Hematopoietic multipotent progenitor cell treated with erythropoietin and hydrocortisone succinate and interleukin-3 and kit ligand, for 4 days (in vitro differentiated cells): Measurements from ENCODE around the gene GPR141.

Experiments used
- DNase-seq: peaks from one replicate; pipeline ENCODE4 v3.0.0-alpha.2; 2015

GPR141 gene, protein sequence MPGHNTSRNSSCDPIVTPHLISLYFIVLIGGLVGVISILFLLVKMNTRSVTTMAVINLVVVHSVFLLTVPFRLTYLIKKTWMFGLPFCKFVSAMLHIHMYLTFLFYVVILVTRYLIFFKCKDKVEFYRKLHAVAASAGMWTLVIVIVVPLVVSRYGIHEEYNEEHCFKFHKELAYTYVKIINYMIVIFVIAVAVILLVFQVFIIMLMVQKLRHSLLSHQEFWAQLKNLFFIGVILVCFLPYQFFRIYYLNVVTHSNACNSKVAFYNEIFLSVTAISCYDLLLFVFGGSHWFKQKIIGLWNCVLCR

GRCh38 chr7:37683246-37684120 is at the start of gene GPR141:
TSS of gene GPR141 (plus strand) at chr7:37683766. CDS start at chr7:37740394, 56,628 bp downstream.
- peak; percentile 82 for DNase-seq

DNA sequence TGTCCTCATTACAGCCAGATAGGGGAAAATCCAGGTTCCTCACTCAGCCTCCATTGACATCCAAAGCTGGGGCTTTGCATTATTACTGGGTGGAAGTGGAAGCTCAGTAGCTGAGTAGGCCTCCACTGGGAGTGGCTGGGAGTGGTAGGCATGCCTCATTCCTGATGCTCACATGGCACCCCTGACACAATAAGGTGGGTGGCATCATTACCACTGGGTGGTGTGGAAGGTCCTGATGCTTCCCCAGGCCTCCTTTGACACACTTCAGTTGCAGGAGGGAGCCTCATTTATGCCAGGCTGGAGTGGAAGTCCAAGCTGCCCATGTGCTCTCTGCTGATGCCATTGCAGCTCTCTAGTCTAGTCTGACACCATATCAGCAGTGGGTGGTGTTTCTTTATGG is 48.2 kb upstream of the GPR141 start:
- DNase-seq, result no peak

DNA sequence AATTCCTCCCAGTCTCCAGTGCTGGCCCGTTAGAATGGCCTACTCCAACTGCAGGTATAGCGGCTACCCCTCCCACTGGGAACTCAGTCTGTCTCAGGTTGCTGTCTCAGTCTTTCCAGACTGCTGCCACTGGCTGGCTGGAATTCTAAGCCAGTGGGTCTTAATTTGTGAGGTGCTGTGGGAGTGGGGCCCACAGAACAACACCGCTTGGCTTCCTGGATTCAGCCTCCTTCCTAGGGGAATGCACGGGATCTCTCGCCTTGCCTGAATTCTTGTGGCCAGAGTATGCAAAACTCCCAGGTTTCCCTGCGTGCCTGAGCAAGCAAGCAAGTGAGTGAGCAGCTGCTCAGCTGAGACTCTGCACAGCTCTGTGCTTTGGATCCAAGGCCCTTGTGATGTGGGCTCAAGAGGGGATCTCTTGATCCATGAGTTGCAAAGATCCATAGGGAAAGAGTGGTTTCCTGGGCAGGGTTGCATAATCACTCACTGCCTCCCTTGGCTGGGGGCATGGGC is 41.5 kb upstream of the GPR141 start:
- DNase-seq, result no peak

DNA sequence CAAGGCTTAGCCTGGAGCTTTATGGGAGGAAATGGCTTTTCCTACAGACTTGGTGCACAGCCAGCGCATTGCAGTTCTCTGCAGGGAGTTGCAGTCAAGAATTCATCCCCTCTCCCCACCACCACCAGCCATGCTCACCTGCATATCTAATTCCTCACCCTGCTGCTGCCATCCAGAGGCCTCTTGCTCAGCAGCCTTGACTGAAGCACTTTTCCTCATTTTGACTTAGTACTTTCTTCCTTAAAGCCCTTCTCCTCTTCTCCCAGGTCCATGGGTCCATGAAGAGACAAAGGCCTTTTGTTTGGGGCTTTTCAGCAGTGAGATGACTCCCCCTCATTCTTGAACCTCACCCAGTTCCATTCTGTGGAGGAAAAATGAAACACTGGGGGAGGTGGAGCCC is 39.7 kb upstream of the GPR141 start:
- DNase-seq, result peak; percentile 38

DNA sequence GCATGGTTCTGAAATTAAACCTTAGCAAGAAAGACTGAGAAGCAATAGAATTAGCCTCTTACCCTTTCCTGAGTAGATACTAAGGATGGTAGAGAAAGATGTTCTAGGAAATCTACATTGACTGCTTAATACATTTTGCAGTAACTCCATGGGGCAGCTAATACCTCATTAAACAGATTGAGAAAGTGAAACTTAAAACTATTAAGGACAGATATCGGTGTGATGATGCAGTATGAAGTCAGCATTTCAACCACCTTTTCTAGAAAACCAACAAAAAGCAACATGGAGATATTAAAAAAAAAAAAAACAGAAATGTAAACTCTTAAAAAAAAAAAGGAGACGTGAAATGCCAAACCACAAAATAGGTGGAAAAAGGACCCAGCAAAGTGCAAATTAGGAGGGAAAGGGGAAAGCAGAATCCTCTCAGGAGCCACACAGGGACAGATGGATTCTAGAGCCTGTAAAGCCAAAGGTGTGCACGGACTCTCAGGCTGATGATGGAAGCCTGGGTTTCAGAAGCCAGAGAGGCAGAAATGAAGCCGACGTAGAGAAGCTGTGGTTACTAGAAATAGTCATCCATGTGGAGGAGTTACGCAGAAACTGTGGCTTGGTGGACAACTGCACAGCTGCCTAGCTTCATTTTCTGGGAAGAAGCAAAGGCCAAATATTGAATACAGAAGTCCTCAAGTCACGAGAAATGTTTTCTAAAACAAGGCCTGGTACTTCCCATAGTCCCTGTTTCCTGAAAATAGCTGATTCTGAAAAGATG is 38.1 kb upstream of the GPR141 start:
- peak; percentile 35 for DNase-seq

- peak; percentile 63 for DNase-seq
Observed at GRCh38 chr7:37656913-37657530, 26.5 kb upstream of the GPR141 start.

GRCh38 chr7:37657816-37658215 is 25.8 kb upstream of the GPR141 start:
- peak; percentile 44 for DNase-seq

- no peak for DNase-seq
Observed at GRCh38 chr7:37659971-37660565, 23.5 kb upstream of the GPR141 start.

DNA sequence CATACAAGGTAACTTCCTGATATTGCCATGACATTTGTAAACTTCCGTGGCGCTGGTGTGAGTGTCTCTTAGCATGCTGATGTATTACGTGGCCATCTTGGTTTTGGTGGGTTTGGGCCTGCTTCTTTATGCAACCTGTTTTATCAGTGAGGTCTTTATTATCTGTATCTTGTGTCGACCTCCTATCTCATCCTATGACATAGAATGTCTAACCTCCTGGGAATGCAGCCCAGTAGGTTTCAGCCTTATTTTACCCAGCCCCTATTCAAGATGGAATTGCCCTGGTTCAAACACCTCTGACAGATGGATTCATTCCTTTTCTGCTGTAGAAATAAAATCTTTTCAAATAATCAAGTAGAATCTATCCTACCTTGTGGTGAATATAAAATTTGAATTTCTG is 23.0 kb upstream of the GPR141 start:
- DNase-seq, result no peak

- peak; percentile 79 for DNase-seq
Observed at GRCh38 chr7:37663693-37664092, 19.9 kb upstream of the GPR141 start.

DNA sequence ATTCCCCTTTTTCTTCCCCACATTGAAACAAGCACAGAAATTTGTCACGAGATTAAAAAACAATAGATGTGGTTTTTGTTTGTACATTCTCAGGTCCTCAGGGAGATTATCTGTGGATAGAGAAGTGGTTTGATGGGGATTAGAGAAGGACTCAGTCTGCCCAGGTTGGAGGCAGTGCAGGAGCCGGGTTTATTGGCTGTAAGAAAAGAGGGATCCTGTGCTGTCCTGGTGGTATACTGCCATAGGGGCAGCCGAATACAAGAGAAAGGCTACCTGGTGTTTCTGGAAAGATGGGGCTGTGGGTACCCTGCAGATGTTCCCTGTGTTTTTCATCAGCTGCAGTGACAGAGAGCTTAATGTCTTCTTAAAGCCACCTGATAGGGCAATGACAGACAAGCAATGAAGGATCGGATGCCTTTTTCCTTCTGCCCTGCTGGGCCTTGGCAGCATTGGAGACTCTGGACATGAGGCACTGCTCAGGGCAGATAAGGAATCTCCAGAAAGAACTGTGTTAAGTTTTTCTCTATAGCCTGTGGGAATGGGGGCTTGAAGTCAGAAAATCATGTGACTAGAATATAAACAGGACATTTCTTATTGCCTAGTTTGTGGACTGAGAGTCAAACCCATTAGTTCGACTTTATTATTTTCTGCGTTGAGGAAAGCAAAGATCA is 18.1 kb upstream of the GPR141 start:
- DNase-seq, result no peak

- peak; percentile 50 for DNase-seq
Observed at GRCh38 chr7:37666026-37666799, 17.4 kb upstream of the GPR141 start.

DNA sequence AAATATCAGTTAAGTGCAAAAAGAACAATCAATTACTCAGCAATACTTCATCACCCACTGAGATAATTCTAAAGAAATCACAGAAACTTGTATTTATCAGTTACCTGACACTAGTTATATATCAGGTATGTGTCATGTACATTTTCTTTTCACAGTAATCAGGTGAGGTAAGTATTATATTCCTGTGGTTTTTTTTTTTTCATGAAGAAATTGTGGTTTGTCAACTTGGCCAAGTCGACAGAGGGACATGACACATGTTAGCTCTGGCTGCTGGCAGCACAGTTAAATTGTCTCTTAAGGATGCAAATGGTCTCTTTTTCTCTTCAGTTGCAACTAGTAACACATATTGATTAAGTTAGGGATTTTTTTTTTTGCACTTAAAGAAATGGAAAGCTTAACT is 13.7 kb upstream of the GPR141 start:
- peak; percentile 56 for DNase-seq

DNA sequence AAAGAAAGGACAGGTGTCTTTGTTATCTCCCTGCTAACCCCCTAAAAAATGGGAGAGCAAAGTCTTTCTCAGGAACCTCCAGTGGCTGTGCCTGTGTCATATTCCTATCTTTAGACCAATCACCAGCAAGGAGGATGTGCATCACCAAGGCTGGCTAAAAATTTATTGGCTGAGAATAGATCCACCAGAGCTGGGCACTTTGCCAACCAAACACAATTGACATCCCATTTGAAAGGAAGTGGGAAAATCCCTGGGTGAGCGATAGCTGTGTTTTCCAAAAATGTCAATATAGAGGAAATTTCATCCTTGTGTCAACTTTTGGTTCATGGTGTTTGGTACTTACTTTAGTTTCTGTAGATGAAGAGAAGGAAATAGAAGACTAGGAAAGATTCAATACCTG is 13.1 kb upstream of the GPR141 start:
- no peak for DNase-seq

GRCh38 chr7:37671876-37672275 is 11.7 kb upstream of the GPR141 start:
- no peak for DNase-seq

DNA sequence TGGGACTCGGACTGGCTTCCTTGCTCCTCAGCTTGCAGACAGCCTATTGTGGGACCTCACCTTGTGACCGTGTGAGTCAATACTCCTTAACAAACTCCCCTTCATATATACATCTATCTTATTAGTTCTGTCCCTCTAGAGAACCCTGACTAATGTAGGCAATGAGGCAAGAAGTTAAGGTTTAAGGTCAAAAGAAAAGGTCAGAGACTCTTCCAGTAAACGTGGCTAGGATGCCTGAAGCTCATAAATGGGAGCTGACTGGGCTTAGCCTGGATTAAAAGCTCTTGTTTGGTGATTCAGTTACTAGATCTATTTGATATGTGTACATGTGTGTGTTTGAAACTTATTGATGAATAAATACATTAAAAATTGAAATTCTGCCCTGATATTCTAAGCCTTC is 10.6 kb upstream of the GPR141 start:
- DNase-seq, result no peak

DNA sequence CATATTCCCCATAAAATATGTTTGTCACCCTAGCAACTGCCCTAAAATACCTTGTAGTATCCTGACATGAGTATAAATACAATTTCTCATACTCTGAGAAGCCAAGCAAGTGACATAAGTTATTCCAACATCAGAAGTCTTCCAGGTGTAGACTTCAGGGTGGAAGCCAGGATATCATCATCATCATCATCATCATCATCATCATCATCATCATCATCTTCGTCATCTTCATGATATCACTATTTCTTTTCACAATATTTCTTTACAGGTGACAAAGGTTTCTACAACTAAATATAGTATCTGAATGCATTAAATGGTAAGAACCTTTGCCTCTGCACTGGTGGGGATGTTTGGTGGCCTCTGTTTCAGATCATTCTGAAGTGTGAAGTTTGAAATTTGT is 10.0 kb upstream of the GPR141 start:
- no peak for DNase-seq

DNA sequence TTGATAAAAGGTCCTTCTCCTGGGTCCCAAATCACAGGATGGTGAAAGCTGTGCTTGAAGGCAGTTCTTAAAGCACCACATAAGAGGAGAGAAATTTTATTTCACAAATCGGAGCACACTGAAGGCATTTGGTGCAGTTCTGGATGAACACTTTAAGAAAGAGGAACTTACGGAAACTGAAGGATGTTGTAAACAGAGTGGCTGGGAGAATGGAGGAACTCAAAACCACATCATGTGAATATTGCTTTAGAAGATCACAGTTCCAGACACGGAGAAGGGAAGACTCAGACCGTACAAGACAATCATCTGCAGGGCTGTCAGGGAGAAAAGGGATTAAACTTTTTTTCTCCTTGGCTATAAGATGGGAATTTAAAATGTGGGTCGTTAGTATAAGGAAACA is 9.0 kb upstream of the GPR141 start:
- peak; percentile 76 for DNase-seq

- no peak for DNase-seq
Observed at GRCh38 chr7:37675749-37676148, 7.8 kb upstream of the GPR141 start.

DNA sequence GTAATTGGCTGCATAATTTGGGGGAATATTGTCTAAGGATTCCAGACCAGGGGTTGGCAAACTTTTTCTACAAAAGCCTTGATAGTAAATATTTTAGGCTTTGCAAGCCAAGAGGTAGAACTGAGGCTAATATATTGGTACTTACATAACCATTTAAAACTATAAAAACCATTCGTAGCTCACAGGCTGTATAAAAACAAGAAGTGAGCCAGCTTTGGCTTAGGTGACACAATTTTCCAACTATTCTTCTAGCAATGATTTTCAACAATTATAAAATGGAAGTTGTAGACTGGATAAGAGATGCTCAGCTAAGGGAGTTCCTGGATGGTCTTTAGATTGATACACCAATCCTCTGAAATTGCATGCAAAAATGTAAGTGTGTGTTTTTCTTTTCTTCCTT is 1.4 kb downstream of the GPR141 start:
- no peak for DNase-seq
